Prostate gland (tissue), 2 donors: Measurements from ENCODE around the gene NKX2-2.

Source experiments
- POLR2A ChIP-seq: fragments of 450-650 bp; IDR thresholded peaks from one replicate; pipeline ENCODE4 v1.6.1; 2016; ENCODE audit warnings: antibody characterized with exemption, mild to moderate bottlenecking
- POLR2AphosphoS5 ChIP-seq: sonication (generic); formaldehyde crosslinking; IDR thresholded peaks from one replicate; pipeline ENCODE4 v1.6.1; 2017; ENCODE audit warnings: antibody characterized with exemption
- TF ChIP-seq, protein P1 (sequence below), 4 experiments: fragments of 200-600 bp in 2 of 4; fragments of 450-650 bp in 2 of 4; sonication (generic) in 2 of 4; IDR thresholded peaks; 1 replicate in 3 of 4; 2 replicates in 1 of 4; pipeline ENCODE4 v1.5.1; 2016 to 2019; ENCODE audit warnings: antibody characterized with exemption in 4 of 4, mild to moderate bottlenecking in 2 of 4, moderate library complexity in 2 of 4

DNA sequence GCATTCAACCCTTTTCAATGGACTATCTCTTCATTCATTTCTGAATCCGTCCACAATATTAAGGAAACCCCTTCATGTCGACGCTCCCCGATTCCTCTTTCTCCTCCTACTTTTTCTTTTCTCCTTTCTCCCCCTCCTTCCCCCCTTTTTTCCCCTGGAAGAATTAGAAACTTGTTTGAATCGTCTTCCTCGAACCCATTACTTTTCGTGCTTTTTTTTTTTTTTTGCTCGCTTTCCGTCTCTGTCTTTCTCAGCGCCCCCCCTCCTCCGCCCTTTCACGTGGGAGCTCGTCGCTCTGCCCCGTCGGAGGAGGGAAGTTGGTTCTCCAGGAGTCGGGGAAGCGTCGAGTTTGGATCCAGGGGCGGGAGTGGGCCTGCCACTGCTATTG, 2.3 kb upstream of the NKX2-2 start:
- TF ChIP-seq POLR2A (no peak), POLR2AphosphoS5 (no peak)
- TF ChIP-seq, protein P1, sequence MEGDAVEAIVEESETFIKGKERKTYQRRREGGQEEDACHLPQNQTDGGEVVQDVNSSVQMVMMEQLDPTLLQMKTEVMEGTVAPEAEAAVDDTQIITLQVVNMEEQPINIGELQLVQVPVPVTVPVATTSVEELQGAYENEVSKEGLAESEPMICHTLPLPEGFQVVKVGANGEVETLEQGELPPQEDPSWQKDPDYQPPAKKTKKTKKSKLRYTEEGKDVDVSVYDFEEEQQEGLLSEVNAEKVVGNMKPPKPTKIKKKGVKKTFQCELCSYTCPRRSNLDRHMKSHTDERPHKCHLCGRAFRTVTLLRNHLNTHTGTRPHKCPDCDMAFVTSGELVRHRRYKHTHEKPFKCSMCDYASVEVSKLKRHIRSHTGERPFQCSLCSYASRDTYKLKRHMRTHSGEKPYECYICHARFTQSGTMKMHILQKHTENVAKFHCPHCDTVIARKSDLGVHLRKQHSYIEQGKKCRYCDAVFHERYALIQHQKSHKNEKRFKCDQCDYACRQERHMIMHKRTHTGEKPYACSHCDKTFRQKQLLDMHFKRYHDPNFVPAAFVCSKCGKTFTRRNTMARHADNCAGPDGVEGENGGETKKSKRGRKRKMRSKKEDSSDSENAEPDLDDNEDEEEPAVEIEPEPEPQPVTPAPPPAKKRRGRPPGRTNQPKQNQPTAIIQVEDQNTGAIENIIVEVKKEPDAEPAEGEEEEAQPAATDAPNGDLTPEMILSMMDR (IDR thresholded peaks at IDR 0.05), result no peak
